GM18526 (cell line): ENCODE data around the gene TIPIN.
A peak's percentile ranks its signal among the peaks of the same experiment; 100 is the strongest.

Experiments used
- POLR2A ChIP-seq: IDR thresholded peaks from 3 replicates; pipeline ENCODE4 v1.6.1; 2011; ENCODE audit not compliant: insufficient read length; ENCODE audit errors: extremely low read depth

Gene TIPIN

GRCh38 chr15:66326051-66326450 is 30.4 kb downstream of the TIPIN start:
- TF ChIP-seq POLR2A, result no peak

GRCh38 chr15:66323312-66323928 is 33.1 kb downstream of the TIPIN start:
- TF ChIP-seq POLR2A, result no peak

GRCh38 chr15:66312144-66312543 is 44.3 kb downstream of the TIPIN start:
- no peak for TF ChIP-seq POLR2A

- TF ChIP-seq POLR2A, result no peak
Observed at GRCh38 chr15:66310786-66311185, 45.7 kb downstream of the TIPIN start.

GRCh38 chr15:66309828-66310227 is 46.7 kb downstream of the TIPIN start:
- no peak for TF ChIP-seq POLR2A

GRCh38 chr15:66308531-66308930 is 48.0 kb downstream of the TIPIN start:
- no peak for TF ChIP-seq POLR2A

GRCh38 chr15:66306381-66306780 is 50.1 kb downstream of the TIPIN start:
- no peak for TF ChIP-seq POLR2A

GRCh38 chr15:66302489-66303278 is 53.8 kb downstream of the TIPIN start:
- no peak for TF ChIP-seq POLR2A

- TF ChIP-seq POLR2A, result no peak
Observed at GRCh38 chr15:66298803-66299251, 57.7 kb downstream of the TIPIN start.

- no peak for TF ChIP-seq POLR2A
Observed at GRCh38 chr15:66296186-66296585, 60.3 kb downstream of the TIPIN start.

- TF ChIP-seq POLR2A, result no peak
Observed at GRCh38 chr15:66294932-66295235, 61.6 kb downstream of the TIPIN start.

- no peak for TF ChIP-seq POLR2A
Observed at GRCh38 chr15:66294157-66294931, 62.1 kb downstream of the TIPIN start.

GRCh38 chr15:66293419-66294156 is 62.9 kb downstream of the TIPIN start, which contains the start of gene DIS3L:
DIS3L (plus strand) TSS chr15:66293568; CDS start chr15:66293597, 29 bp downstream.
- peak; percentile 55 for TF ChIP-seq POLR2A

GRCh38 chr15:66292571-66293418 is 63.7 kb downstream of the TIPIN start:
- no peak for TF ChIP-seq POLR2A
